Keratinocyte (primary cell): Measurements from ENCODE around the gene LDB2. TPM values are rescaled to one million over a fixed set of nuclear protein-coding genes. Genes with fewer than 3 reads are reported as not detected.

ENCODE experiments used
- DNase-seq: peaks from one replicate; pipeline ENCODE4 v3.0.0-alpha.2; 2011; ENCODE audit warnings: low read depth, missing footprints, low spot score
- FAIRE-seq: peaks from 2 replicates; lab custom pipeline; 2011; peaks lifted over from hg19 to GRCh38; lab: Jason Lieb, UNC
- H2AFZ ChIP-seq: 2 replicates; pipeline ENCODE4 v1.6.0; 2012; ENCODE audit warnings: low read length, control low read depth, inconsistent platforms; ENCODE audit not compliant: control insufficient read depth
- H3K27ac ChIP-seq: 2 replicates; pipeline ENCODE4 v1.5.1; 2011; ENCODE audit warnings: low read length; ENCODE audit not compliant: control insufficient read depth, insufficient read depth
- H3K27me3 ChIP-seq: 3 replicates; pipeline ENCODE4 v1.6.0; 2011; ENCODE audit warnings: low read length; ENCODE audit not compliant: control insufficient read depth, insufficient read depth; ENCODE audit errors: extremely low read depth
- H3K36me3 ChIP-seq, 2 experiments: 2 replicates in 1 of 2; 3 replicates in 1 of 2; pipeline ENCODE4 v1.5.1; 2011; ENCODE audit warnings: low read length in 2 of 2, mild to moderate bottlenecking in 1 of 2; ENCODE audit not compliant: control insufficient read depth in 2 of 2, insufficient read depth in 2 of 2; ENCODE audit errors: extremely low read depth in 1 of 2
- H3K4me1 ChIP-seq: 3 replicates; pipeline ENCODE4 v1.5.1; 2011; ENCODE audit warnings: low read length; ENCODE audit not compliant: control insufficient read depth, insufficient read depth; ENCODE audit errors: extremely low read depth
- H3K4me2 ChIP-seq: 3 replicates; pipeline ENCODE4 v1.6.0; 2011; ENCODE audit warnings: low read depth, low read length; ENCODE audit not compliant: control insufficient read depth, insufficient read depth; ENCODE audit errors: extremely low read depth
- H3K4me3 ChIP-seq, 3 experiments: fragments of 200-600 bp in 1 of 3; sonication (generic) in 1 of 3; 2 replicates in 2 of 3; 3 replicates in 1 of 3; pipeline ENCODE4 v1.5.1; 2011 to 2016; ENCODE audit warnings: low read length in 3 of 3, mild to moderate bottlenecking in 3 of 3, control low read depth in 2 of 3, inconsistent platforms in 1 of 3, low read depth in 1 of 3, mixed read lengths in 1 of 3, mixed run types in 1 of 3, moderate library complexity in 1 of 3; ENCODE audit not compliant: control insufficient read depth in 2 of 3, insufficient read depth in 2 of 3; ENCODE audit errors: extremely low read depth in 1 of 3
- H3K79me2 ChIP-seq: 2 replicates; pipeline ENCODE4 v1.6.0; 2012; ENCODE audit warnings: low read length; ENCODE audit not compliant: control insufficient read depth, insufficient read depth
- H3K9ac ChIP-seq: 3 replicates; pipeline ENCODE4 v1.6.0; 2011; ENCODE audit warnings: low read length; ENCODE audit not compliant: control insufficient read depth, insufficient read depth; ENCODE audit errors: extremely low read depth
- H3K9me1 ChIP-seq: 3 replicates; pipeline ENCODE4 v1.6.0; 2011; ENCODE audit warnings: low read length; ENCODE audit not compliant: control insufficient read depth, insufficient read depth; ENCODE audit errors: extremely low read depth
- H3K9me3 ChIP-seq: 2 replicates; pipeline ENCODE4 v1.5.1; 2012; ENCODE audit warnings: low read depth, low read length; ENCODE audit not compliant: control insufficient read depth
- H4K20me1 ChIP-seq: 3 replicates; pipeline ENCODE4 v1.6.0; 2011; ENCODE audit warnings: low read length; ENCODE audit not compliant: control insufficient read depth, insufficient read depth; ENCODE audit errors: extremely low read depth
- CTCF ChIP-seq, 3 experiments: IDR thresholded peaks in 1 of 3; conservative IDR thresholded peaks in 1 of 3; optimal IDR thresholded peaks in 1 of 3; 2 replicates in 2 of 3; 3 replicates in 1 of 3; pipeline versions ENCODE3 to v1.5.1; 2011; ENCODE audit warnings: low read length in 3 of 3, mild to moderate bottlenecking in 3 of 3, moderate library complexity in 2 of 3, control low read depth in 1 of 3, inconsistent platforms in 1 of 3; ENCODE audit not compliant: insufficient read depth in 2 of 3; ENCODE audit errors: extremely low read depth in 1 of 3
- EZH2 ChIP-seq: IDR thresholded peaks from one replicate; pipeline ENCODE4 v1.6.1; 2012; ENCODE audit warnings: inconsistent platforms, mild to moderate bottlenecking, low read length, moderate library complexity
- dilution Hi-C: fragments of 300-500 bp; cut with MboI; formaldehyde crosslinking; loops from one replicate; pipeline ENCODE4 v1.7.0; 2020; ENCODE audit warnings: low sequenced_read_pairs; ENCODE audit not compliant: extremely low pct_ligation_motif_present
- polyA plus RNA-seq, 5 experiments: library from polyadenylated mRNA; depleted of rRNA in 3 of 5; stranded (reverse) in 3 of 5; stranded (forward) in 1 of 5; unstranded in 1 of 5; fragments of >200 nt; gene quantifications; 1 replicate in 1 of 5; 2 replicates in 3 of 5; 3 replicates in 1 of 5; pipeline versions ENCODE4 v1.2.1 to v1.2.3, GENCODE V29; 2011 to 2012; ENCODE audit warnings: missing spikeins in 2 of 5, low read depth in 1 of 5, low replicate concordance in 1 of 5

The LDB2 gene
- polyA plus RNA-seq, 1 donor (not counting 4 experiments of a cell fraction or from before 2014, with no cell fraction given) = not detected

- H4K20me1 ChIP-seq = no peaks in the 10 kb centered on the region
Observed at GRCh38 chr4:16671741-16672140, 226.7 kb downstream of the LDB2 start.

GRCh38 chr4:16670727-16671126, 227.7 kb downstream of the LDB2 start:
- no peak overlapping the region for H3K9ac ChIP-seq
- no peaks in the 10 kb centered on the region for H3K27me3 ChIP-seq
- no peaks in the 10 kb centered on the region for H3K4me1 ChIP-seq
- TF ChIP-seq CTCF (optimal IDR thresholded peaks at IDR 0.05 in 1 of 3, IDR thresholded peaks at IDR 0.05 in 1 of 3, conservative IDR thresholded peaks at IDR 0.05 in 1 of 3; ENCODE audit: extremely low read depth in 1 of 3, insufficient read depth in 2 of 3, low read length in 3 of 3) (no peak), EZH2 (no peak)
- H3K9me1 ChIP-seq = no peaks in the 10 kb centered on the region
- no peak overlapping the region for H3K27ac ChIP-seq
- DNase-seq = no peak
- H3K79me2 ChIP-seq = no peaks in the 10 kb centered on the region
- H2AFZ ChIP-seq = no peak overlapping the region
- FAIRE-seq = no peak
- dilution Hi-C loops = no loop called here
- no peaks in the 10 kb centered on the region for H3K9me3 ChIP-seq
- H3K4me2 ChIP-seq = no peak overlapping the region
- H3K36me3 ChIP-seq = no peaks in the 10 kb centered on the region
- no peak overlapping the region for H3K4me3 ChIP-seq
- H4K20me1 ChIP-seq = no peaks in the 10 kb centered on the region

More at GRCh38 chr4:16671741-16672140, 226.7 kb downstream of the LDB2 start:
- no peaks in the 10 kb centered on the region for H3K36me3 ChIP-seq
- DNase-seq (no peak), FAIRE-seq (no peak)
- no peaks in the 10 kb centered on the region for H3K9me3 ChIP-seq
- H3K9me1 ChIP-seq = no peaks in the 10 kb centered on the region
- TF ChIP-seq CTCF (optimal IDR thresholded peaks at IDR 0.05 in 1 of 3, IDR thresholded peaks at IDR 0.05 in 1 of 3, conservative IDR thresholded peaks at IDR 0.05 in 1 of 3; ENCODE audit: extremely low read depth in 1 of 3, insufficient read depth in 2 of 3, low read length in 3 of 3) = no peak
- TF ChIP-seq EZH2 = no peak
- H3K27me3 ChIP-seq = no peaks in the 10 kb centered on the region
- no peaks in the 10 kb centered on the region for H3K4me1 ChIP-seq
- no peak overlapping the region for H3K4me2 ChIP-seq
- dilution Hi-C loops = no loop called here
- no peaks in the 10 kb centered on the region for H3K79me2 ChIP-seq
- H2AFZ ChIP-seq = no peak overlapping the region
- H3K4me3 ChIP-seq = no peak overlapping the region
- H3K27ac ChIP-seq = no peak overlapping the region
- H3K9ac ChIP-seq = no peak overlapping the region
